GM21825 (cell line): ENCODE measurements around the gene EGLN1.
A peak's percentile ranks its signal among the peaks of the same experiment; 100 is the strongest.

ENCODE experiments used
- ATAC-seq: cut with Tn5 transposase; IDR thresholded peaks from one replicate; pipeline ENCODE4 v1.9.1; 2021; ENCODE audit warnings: mild to moderate bottlenecking, moderate library complexity; ENCODE audit not compliant: unreplicated experiment

The EGLN1 gene

GRCh38 chr1:231422798-231423309 is 767 bp upstream of the EGLN1 start:
- ATAC-seq: no peak

- ATAC-seq: peak; percentile 35
Measured at GRCh38 chr1:231421546-231421970, 529 bp downstream of the EGLN1 start.

- peak; percentile 10 for ATAC-seq
Measured at GRCh38 chr1:231420959-231421545, 1.0 kb downstream of the EGLN1 start.

- ATAC-seq: no peak
Measured at GRCh38 chr1:231420299-231420958, 1.7 kb downstream of the EGLN1 start.

GRCh38 chr1:231419738-231420298 is 2.3 kb downstream of the EGLN1 start:
- ATAC-seq: no peak

- ATAC-seq: no peak
Measured at GRCh38 chr1:231419147-231419546, 2.9 kb downstream of the EGLN1 start.

- ATAC-seq: no peak
Measured at GRCh38 chr1:231418741-231419107, 3.4 kb downstream of the EGLN1 start.

GRCh38 chr1:231418101-231418740 is 3.9 kb downstream of the EGLN1 start:
- ATAC-seq: no peak

- no peak for ATAC-seq
Measured at GRCh38 chr1:231417513-231417912, 4.6 kb downstream of the EGLN1 start.

GRCh38 chr1:231416901-231417300 is 5.2 kb downstream of the EGLN1 start:
- no peak for ATAC-seq

- ATAC-seq: no peak
Measured at GRCh38 chr1:231415018-231415583, 7.0 kb downstream of the EGLN1 start.

- ATAC-seq: no peak
Measured at GRCh38 chr1:231414260-231415016, 7.6 kb downstream of the EGLN1 start.

- ATAC-seq: no peak
Measured at GRCh38 chr1:231413749-231414082, 8.4 kb downstream of the EGLN1 start.

- no peak for ATAC-seq
Measured at GRCh38 chr1:231411036-231411531, 11.0 kb downstream of the EGLN1 start.

GRCh38 chr1:231410036-231410612 is 12.0 kb downstream of the EGLN1 start:
- ATAC-seq: no peak

- no peak for ATAC-seq
Measured at GRCh38 chr1:231408528-231409094, 13.5 kb downstream of the EGLN1 start.

- no peak for ATAC-seq
Measured at GRCh38 chr1:231407547-231408396, 14.3 kb downstream of the EGLN1 start.

GRCh38 chr1:231407049-231407448 is 15.0 kb downstream of the EGLN1 start:
- no peak for ATAC-seq

GRCh38 chr1:231404318-231404717 is 17.8 kb downstream of the EGLN1 start:
- no peak for ATAC-seq
